ENCODE results near the gene ATAD2B. TPM values are rescaled to one million over a fixed set of nuclear protein-coding genes. Genes with fewer than 3 reads are reported as not detected.
"Not testable (repeated sequence)": the region's sequence is repeated elsewhere in the genome, so short reads cannot be mapped to it uniquely, and the experiment has no call there.

Gene ATAD2B
- total RNA-seq, 2 experiments from 2014 or later, result 13.2 to 14.3 TPM

GRCh38 chr2:23754970-23755369, 172.0 kb downstream of the ATAD2B start:
- peaks cover 18% of the 10 kb centered on the region for H3K36me3 Mint-ChIP-seq
- no peak overlapping the region for H3K4me3 Mint-ChIP-seq
- DNase-seq, result no peak
- H3K9me3 Mint-ChIP-seq, result no peaks in the 10 kb centered on the region
- ChIA-PET POLR2A (no interaction called here), CTCF (interaction anchor here (0.6 kb wide), 1 partner anchor 329 kb away, joined by 3 read pairs; the partner anchor contains the start of gene TP53I3)
- no peak overlapping the region for H3K27ac Mint-ChIP-seq
- no peaks in the 10 kb centered on the region for H3K4me1 Mint-ChIP-seq (ENCODE audit: low read depth)
- no peaks in the 10 kb centered on the region for H3K27me3 Mint-ChIP-seq
- intact Hi-C loops (cut with micrococcal nuclease), result no loop called here

DNA sequence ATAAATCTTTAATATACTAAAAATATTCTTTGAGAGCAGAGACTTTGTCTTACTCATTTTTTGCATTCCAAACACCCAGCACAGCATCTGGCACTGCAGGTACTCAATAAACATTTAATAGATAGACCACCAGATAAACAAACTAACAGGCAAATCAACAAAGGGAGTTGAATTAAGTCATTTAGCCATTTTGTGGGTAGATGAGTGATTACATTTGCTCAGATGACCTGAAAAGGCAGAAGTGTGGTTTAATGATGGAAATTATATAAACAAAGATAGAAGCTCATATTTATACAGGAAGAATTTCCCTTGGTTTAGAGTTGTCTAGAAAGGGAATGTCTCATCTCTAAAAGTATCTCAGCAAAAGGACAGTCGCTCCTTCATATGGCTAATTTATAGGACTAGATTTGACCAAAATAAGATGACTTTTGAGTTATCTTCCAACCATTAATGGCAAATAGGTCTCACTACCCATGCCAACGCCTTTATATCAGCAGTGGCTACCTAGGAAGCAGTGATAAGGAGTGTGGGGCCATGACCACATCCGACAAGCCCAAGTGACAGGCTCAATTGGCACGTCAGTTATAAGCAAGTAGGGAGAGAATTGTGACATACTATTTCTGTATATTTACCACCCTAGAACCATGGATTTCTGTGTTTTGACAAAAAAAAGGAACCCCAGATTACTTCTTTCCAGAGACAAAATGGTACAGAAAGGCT, 173.5 kb downstream of the ATAD2B start:
- no peak overlapping the region for H3K27ac Mint-ChIP-seq
- ChIA-PET POLR2A (no interaction called here), CTCF (no interaction called here)
- no peaks in the 10 kb centered on the region for H3K4me1 Mint-ChIP-seq (ENCODE audit: low read depth)
- no peaks in the 10 kb centered on the region for H3K9me3 Mint-ChIP-seq
- peaks cover 18% of the 10 kb centered on the region for H3K36me3 Mint-ChIP-seq
- no peaks in the 10 kb centered on the region for H3K27me3 Mint-ChIP-seq
- intact Hi-C loops (cut with micrococcal nuclease), result no loop called here
- no peak overlapping the region for H3K4me3 Mint-ChIP-seq
- DNase-seq, result no peak

DNA sequence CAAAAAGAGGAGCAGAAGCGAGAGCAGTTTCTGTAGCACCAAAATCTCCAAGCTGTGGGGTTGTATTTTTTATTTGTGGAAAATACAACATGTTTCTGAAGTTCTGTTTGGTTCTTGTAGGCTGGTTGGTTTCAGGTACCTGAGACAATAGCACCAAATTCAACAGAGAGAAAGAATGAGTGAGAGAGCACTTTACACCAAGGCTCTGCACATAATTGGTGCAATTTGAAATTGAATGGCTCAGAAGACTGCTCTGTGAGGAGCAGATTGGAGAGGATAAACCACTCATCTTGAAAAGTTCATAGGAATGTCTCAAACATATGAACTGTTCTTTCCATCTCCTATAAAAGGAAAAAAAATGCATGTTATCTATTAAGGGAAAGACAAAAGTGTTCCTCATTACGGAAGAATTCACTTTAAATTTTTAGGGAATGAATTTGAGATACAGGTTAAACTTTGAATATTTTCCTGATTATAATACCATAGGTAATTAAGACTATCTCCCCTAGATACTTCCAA, 175.1 kb downstream of the ATAD2B start:
- ChIA-PET CTCF (no interaction called here), POLR2A (no interaction called here)
- no peaks in the 10 kb centered on the region for H3K27me3 Mint-ChIP-seq
- no peak overlapping the region for H3K27ac Mint-ChIP-seq
- H3K36me3 Mint-ChIP-seq, result peaks cover 11% of the 10 kb centered on the region
- H3K4me3 Mint-ChIP-seq, result no peak overlapping the region
- no peaks in the 10 kb centered on the region for H3K9me3 Mint-ChIP-seq
- H3K4me1 Mint-ChIP-seq (ENCODE audit: low read depth), result no peaks in the 10 kb centered on the region
- no peak for DNase-seq
- intact Hi-C loops (cut with micrococcal nuclease), result no loop called here

DNA sequence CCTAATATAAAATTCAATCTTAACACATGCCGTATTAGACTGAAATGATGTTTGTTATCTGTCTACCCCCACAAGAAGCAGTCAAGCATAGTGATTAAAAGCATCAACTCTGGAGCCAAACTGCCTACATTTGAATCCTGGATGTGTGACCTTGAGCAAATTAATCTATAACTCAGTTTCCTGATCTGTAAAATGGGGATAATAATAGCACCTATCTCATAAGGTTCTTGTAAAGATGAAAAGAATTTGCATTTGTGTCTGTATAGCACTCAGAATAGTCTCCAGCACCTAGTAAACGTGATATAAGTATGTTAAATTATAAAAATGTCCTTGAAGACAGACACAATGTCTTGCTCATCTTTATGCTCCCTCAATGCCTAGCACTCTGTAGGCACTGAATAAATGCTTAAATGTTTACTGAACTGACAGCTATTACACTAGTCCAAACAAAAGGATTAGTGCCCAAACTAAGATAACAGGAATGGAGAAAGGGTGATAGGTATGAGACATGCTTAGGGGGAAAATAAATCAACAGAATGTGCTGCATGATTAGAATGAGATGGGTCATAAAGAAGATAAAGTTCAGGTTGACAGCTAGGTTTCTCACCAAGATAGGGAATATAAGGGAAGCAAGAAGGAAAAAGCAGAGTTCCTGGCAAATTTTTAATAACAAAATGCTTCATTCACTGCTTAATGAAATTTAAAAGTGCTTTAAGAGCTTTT, 180.6 kb downstream of the ATAD2B start:
- Mint-ChIP-seq H3K27me3 (no peaks in the 10 kb centered on the region), H3K27ac (no peak overlapping the region), H3K36me3 (peaks cover 19% of the 10 kb centered on the region), H3K4me1 (ENCODE audit: low read depth) (no peaks in the 10 kb centered on the region), H3K4me3 (no peak overlapping the region), H3K9me3 (no peaks in the 10 kb centered on the region)
- POLR2A ChIA-PET, result no interaction called here
- intact Hi-C loops (cut with micrococcal nuclease), result no loop called here
- CTCF ChIA-PET, result no interaction called here
- DNase-seq, result no peak

DNA sequence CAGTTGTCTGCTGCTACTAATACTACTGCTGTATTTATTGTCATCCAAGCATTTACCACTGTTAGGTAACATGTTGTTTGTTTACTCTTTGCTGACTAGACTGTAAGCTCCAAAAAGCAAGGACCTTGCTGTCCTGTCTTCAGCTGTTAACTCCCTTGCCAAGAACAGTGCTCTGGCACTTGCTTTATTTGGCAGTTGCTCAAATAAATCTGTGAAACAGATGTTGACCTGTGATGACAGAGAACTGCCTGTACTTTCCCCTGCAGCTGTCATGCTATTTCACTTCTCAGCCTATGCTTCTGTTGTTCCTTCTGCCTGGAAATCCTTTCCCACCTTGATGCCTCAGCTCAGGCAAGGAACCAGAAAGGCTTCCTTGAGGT, 181.2 kb downstream of the ATAD2B start:
- no peaks in the 10 kb centered on the region for H3K27me3 Mint-ChIP-seq
- intact Hi-C loops (cut with micrococcal nuclease), result no loop called here
- ChIA-PET CTCF (no interaction called here), POLR2A (no interaction called here)
- no peak overlapping the region for H3K27ac Mint-ChIP-seq
- no peaks in the 10 kb centered on the region for H3K4me1 Mint-ChIP-seq (ENCODE audit: low read depth)
- no peaks in the 10 kb centered on the region for H3K9me3 Mint-ChIP-seq
- no peak overlapping the region for H3K4me3 Mint-ChIP-seq
- peaks cover 20% of the 10 kb centered on the region for H3K36me3 Mint-ChIP-seq
- DNase-seq, result no peak

- Mint-ChIP-seq H3K4me3 (no peak overlapping the region), H3K36me3 (peaks cover 19% of the 10 kb centered on the region), H3K4me1 (ENCODE audit: low read depth) (no peaks in the 10 kb centered on the region), H3K9me3 (no peaks in the 10 kb centered on the region), H3K27ac (no peak overlapping the region), H3K27me3 (no peaks in the 10 kb centered on the region)
- ChIA-PET CTCF (no interaction called here), POLR2A (no interaction called here)
- intact Hi-C loops (cut with micrococcal nuclease), result no loop called here
- DNase-seq, result no peak
These were observed 181.7 kb downstream of the ATAD2B start for GRCh38 chr2:23745068-23745725.

DNA sequence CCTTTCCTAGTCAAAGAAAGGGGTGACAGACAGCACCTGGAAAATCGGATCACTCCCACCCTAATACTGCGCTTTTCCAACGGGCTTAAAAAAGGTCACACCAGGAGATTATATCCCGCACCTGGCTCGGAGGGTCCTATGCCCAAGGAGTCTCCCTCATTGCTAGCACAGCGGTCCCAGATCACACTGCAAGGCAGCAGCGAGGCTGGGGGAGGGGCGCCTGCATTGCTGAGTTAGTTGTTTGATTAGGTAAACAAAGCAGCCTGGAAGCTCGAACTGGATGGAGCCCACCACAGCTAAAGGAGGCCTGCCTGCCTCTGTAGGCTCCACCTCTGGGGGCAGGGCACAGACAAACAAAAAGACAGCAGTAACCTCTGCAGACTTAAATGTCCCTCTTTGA, 190.1 kb downstream of the ATAD2B start:
- H3K36me3 Mint-ChIP-seq, result peaks cover 30% of the 10 kb centered on the region
- DNase-seq; H3K27me3 Mint-ChIP-seq; H3K27ac Mint-ChIP-seq; POLR2A ChIA-PET; H3K4me3 Mint-ChIP-seq; CTCF ChIA-PET; H3K9me3 Mint-ChIP-seq; H3K4me1 Mint-ChIP-seq (ENCODE audit: low read depth); intact Hi-C loops (cut with micrococcal nuclease): not testable (repeated sequence)

- CTCF ChIA-PET, result no interaction called here
- peaks cover 32% of the 10 kb centered on the region for H3K36me3 Mint-ChIP-seq
- intact Hi-C loops (cut with micrococcal nuclease), result no loop called here
- no peaks in the 10 kb centered on the region for H3K9me3 Mint-ChIP-seq
- H3K4me3 Mint-ChIP-seq, result no peak overlapping the region
- POLR2A ChIA-PET, result no interaction called here
- no peaks in the 10 kb centered on the region for H3K4me1 Mint-ChIP-seq (ENCODE audit: low read depth)
- DNase-seq, result no peak
- no peaks in the 10 kb centered on the region for H3K27me3 Mint-ChIP-seq
- no peak overlapping the region for H3K27ac Mint-ChIP-seq
These were observed 192.5 kb downstream of the ATAD2B start for GRCh38 chr2:23734416-23734815.

DNA sequence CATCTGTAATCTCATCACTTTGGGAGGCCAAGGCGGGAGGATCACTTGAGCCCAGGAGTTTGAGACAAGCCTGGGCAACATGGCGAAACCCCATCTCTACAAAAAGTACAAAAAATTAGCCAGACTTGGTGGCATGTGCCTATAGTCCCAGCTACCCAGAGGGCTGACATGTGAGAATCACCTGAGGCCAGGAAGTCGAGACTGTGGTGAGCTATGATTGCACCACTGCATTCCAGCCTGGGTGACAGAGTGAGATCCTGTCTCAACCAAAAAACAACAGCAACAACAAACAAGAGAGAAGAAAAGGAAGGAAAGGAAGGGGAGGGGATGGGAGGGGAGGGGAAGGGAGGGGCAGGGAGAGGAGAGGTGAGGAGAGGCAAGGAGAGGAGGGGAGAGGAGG, 203.9 kb downstream of the ATAD2B start:
- POLR2A ChIA-PET; H3K27me3 Mint-ChIP-seq; DNase-seq; H3K4me3 Mint-ChIP-seq; H3K4me1 Mint-ChIP-seq (ENCODE audit: low read depth); intact Hi-C loops (cut with micrococcal nuclease); CTCF ChIA-PET; H3K27ac Mint-ChIP-seq: not testable (repeated sequence)
- Mint-ChIP-seq H3K9me3 (peaks cover 29% of the 10 kb centered on the region), H3K36me3 (peaks cover 55% of the 10 kb centered on the region)

DNA sequence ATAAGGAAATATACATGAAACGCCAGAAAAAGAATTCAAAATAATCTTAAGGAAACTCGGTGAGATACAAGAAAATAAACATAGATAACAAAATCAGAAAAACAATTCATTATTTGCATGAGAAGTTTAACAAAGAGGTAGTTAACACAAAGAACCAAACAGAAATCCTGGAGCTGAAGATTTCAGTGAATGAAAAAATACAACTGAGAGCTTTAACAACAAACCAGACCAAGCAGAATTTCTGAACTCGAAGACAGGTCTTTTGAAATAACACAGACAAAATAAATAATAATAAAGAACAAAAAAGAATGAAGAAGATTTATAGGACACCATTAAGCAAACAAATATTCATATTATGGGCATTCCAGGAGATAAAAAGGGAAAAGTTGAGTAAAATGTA, 204.7 kb downstream of the ATAD2B start:
- Mint-ChIP-seq H3K4me1 (ENCODE audit: low read depth) (no peaks in the 10 kb centered on the region), H3K4me3 (no peak overlapping the region), H3K27ac (no peak overlapping the region), H3K9me3 (peaks cover 29% of the 10 kb centered on the region), H3K36me3 (peaks cover 48% of the 10 kb centered on the region), H3K27me3 (no peaks in the 10 kb centered on the region)
- intact Hi-C loops (cut with micrococcal nuclease), result no loop called here
- no peak for DNase-seq
- CTCF ChIA-PET, result no interaction called here
- POLR2A ChIA-PET, result no interaction called here

DNA sequence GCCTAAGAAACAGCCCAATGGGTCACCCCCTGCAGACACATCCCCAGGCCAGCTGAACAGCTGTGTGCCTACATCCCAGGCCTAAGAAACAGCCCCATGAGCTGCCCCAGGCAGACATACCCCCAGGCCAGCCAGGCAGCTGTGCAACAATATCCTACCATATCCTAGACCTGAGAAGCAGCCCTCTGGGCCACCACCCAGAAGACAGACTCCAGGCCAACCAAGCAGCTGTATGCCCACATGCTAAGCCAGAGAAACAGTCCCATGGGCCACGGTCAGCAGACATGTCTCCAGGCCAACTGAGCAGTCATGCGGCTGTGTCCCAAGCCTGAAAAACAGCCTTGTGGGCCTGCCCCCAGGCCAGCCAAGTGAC, 205.5 kb downstream of the ATAD2B start:
- intact Hi-C loops (cut with micrococcal nuclease), result no loop called here
- Mint-ChIP-seq H3K27ac (no peak overlapping the region), H3K4me3 (no peak overlapping the region), H3K4me1 (ENCODE audit: low read depth) (no peaks in the 10 kb centered on the region), H3K36me3 (peaks cover 42% of the 10 kb centered on the region), H3K27me3 (no peaks in the 10 kb centered on the region), H3K9me3 (peaks cover 29% of the 10 kb centered on the region)
- ChIA-PET CTCF (no interaction called here), POLR2A (no interaction called here)
- no peak for DNase-seq

- no peak for DNase-seq
- intact Hi-C loops (cut with micrococcal nuclease), result no loop called here
- no peak overlapping the region for H3K4me3 Mint-ChIP-seq
- CTCF ChIA-PET, result no interaction called here
- POLR2A ChIA-PET, result no interaction called here
- no peak overlapping the region for H3K27ac Mint-ChIP-seq
- H3K27me3 Mint-ChIP-seq, result no peaks in the 10 kb centered on the region
- no peaks in the 10 kb centered on the region for H3K4me1 Mint-ChIP-seq (ENCODE audit: low read depth)
- H3K36me3 Mint-ChIP-seq, result peaks cover 40% of the 10 kb centered on the region
- H3K9me3 Mint-ChIP-seq, result peaks cover 28% of the 10 kb centered on the region
These were observed 206.0 kb downstream of the ATAD2B start for GRCh38 chr2:23720705-23721453.
